RPMI8226 (cell line): ENCODE results near the gene PACS2.
"Not testable (repeated sequence)": the region's sequence is repeated elsewhere in the genome, so short reads cannot be mapped to it uniquely, and the experiment has no call there.

Experiments
- DNase-seq: peaks from one replicate; pipeline ENCODE4 v3.0.0-alpha.2; 2015

Gene PACS2

GRCh38 chr14:105288936-105289335 is 25.6 kb upstream of the PACS2 start:
- DNase-seq: not testable (repeated sequence)

DNA sequence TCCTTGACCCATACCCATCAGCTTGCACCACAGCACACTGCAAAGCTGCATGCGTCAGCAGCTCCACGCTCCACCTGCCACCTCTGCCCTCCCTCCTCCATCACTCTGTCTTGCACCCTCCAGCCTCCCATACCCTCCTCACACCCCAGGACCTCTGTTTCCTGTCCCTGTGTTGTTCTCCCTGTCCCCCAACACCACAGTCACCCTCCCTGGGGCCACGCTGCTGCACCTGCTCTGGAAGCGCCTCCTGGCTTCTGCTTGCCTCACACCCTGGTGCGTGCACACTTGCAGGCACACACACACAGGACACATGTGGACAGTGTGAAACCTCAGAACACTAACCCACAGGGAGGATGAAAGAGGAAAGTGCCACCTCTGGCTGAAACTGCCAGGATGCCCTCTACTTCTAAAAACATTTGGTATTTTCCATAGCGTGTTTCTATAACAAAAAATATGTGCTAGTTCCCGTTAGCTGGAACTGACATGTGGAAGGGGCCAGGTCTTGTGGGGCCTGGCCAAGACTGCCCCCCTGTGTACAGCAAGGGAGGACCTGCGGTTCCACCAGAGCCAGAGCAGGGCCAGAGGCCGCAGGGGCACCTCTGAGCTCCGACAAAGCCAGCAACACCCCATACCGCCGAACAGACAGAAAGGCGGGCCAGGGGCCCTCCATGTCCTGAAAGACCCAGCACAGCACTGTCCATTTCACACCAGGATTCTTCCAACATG is 23.8 kb upstream of the PACS2 start:
- DNase-seq: no peak

DNA sequence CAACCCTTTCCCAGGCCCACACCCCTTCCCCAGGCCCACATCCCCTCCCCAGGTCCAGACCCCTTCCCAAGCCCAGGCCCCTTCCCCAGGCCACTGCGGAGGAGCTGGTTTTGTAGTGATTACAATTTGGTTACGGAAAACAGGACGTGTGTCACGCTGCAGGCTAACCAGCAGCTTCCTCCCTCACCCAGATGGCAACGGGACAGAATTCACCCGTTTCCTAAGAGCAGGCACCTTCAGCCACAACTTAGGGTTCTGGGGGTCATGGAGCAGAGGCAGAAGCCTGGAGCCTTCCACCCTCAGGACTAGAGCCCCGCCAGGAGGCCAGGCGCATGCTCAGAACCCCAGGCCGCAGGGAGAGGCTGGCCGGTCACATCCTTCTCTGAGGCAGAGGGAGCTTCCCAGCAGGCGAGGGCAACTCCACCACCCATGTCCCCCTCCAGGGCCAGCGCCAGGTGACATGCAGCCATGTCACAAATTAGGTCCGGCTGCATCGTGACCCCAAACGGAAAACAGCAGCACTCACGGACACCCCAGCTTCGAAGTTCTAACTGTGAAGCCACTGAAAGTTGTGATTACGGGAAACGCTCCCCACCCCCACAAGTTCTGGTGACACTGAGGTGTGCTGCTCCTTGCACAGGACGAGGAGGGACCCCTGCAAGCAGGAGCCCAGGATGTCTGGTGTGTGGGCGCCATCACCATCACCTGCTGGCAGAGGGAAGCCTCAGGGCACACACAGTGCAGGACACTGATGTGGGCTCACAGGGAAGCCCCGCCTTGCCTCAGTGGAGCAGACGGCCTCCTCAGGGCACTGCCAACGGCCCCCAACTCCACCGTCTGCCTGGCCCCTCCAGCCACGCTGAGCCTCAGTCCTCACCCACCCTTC is 21.5 kb upstream of the PACS2 start:
- no peak for DNase-seq

DNA sequence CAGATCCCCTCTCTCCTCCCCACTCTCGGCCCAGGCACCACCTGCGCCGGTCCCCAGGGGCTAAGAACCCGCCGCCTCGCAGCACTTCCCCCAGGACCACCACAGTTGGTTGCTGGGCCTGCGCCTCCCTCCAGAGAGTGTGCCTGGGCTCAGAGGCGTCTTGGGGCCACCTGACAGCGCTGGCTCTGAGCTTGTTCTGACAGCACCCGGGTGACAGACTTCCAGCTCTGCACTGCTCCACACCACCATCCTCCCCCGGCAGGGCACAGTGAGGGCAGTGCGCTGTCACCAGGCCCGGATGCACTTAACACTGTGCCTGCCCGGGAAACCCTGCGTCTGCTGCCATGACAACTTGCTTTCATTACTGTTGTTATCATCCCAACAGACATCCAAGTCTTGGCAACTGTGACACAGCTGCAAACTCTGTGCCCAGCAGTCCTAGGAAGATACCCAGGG is 20.4 kb upstream of the PACS2 start:
- DNase-seq: no peak

GRCh38 chr14:105297311-105297710 is 17.2 kb upstream of the PACS2 start:
- DNase-seq: not testable (repeated sequence)

GRCh38 chr14:105299654-105300541 is 14.7 kb upstream of the PACS2 start:
- DNase-seq: peak; percentile 32

GRCh38 chr14:105300542-105301102 is 13.9 kb upstream of the PACS2 start, which contains the start of gene BRF1:
TSS of gene BRF1 (minus strand) at chr14:105301001. CDS start at chr14:105300629, 372 bp downstream.
- DNase-seq: peak; percentile 90

- peak; percentile 96 for DNase-seq
Measured at GRCh38 chr14:105301103-105301914, 13.2 kb upstream of the PACS2 start.

- DNase-seq: not testable (repeated sequence)
Measured at GRCh38 chr14:105301915-105302249, 12.7 kb upstream of the PACS2 start.

- DNase-seq: no peak
Measured at GRCh38 chr14:105303949-105304348, 10.6 kb upstream of the PACS2 start.

- no peak for DNase-seq
Measured at GRCh38 chr14:105304565-105304964, 10.0 kb upstream of the PACS2 start.

DNA sequence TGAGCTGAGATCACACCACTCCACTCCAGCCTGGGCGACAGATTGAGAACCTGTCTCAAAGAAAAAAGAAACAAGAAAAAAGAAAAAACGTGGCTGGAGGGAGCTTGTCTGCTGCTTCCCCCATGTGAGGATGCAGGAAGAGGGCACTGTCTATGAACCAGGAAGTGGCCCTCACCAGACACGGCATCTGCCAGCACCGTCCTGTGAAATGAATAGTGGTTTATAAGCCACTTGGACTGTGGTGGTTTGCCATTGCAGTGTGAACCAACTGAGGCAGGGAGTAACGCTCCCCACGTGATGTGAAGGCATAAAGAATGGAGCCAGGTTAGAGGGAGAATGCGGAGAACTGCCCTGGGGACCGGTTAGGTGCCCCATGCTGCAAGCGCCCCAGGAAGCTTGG is 9.2 kb upstream of the PACS2 start:
- no peak for DNase-seq

DNA sequence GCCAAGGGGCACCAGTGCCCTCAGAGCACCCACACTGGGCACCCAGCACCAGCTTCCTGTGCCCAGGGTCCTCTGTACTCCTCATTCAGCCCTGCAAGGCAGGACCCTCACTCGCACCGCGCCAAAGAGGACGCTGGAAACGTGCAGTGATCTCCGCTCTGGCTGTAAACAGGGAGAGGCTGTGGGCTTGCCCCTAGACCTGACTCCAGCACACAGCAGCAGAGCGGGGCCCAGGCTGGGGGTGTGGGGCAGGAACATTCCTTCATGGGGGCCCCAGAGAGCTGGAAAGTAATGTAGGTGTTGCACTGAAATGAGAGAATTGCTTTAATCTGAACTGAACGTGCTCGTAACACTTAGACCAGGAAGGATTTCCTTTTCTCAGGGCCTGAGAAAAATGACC is 8.8 kb upstream of the PACS2 start:
- DNase-seq: no peak

DNA sequence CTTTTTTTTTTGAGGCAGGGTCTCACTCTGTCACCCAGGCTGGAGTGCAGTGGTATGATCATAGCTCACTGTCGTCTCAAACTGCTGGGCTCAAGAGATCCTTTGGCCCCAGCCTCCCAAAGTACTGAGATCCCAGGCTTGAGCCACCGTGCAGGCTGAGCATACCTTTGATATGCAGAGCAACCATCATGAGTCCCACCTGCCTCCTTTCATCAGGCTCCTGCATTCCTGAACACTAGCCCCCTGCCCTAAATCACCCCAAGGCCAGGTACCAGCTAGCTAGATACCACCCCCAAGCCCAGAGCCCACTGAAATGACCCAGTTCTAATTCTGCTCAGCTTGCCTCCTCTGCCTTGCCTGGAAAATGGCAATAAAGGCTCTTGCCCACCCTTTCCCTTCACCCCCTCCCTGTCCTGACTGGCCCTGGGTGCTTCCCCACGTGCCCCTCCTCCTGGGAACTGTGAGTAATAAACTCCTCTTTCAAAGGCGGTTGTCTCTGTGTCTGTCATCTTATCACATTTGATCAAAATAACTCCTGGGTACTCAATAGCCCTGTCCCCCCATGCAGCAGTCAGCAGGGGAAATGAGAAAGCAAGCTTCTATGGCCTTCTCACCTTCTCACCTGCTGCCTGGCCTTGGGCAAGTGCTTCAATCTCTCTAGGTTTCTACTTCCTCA is 7.4 kb upstream of the PACS2 start:
- DNase-seq: no peak

DNA sequence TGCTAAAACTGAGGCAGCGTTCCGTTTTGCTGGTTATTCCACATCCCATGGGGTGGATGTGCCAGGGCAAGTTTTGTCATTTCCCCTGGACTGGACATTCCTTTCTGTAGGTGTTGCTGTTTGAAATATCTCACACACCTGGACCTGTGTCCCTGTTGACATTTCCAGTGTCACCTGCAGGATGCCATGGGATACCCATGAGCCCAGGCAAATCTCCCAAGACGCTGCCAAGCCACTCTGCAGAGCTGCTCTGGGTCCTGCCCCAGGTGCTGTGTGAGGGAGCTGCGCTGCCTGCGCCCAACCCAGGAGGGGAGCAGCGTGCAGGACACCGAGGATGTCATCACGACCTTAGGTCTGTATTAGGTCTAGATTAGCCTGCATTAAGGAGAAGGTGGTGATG is 5.2 kb upstream of the PACS2 start:
- DNase-seq: no peak

DNA sequence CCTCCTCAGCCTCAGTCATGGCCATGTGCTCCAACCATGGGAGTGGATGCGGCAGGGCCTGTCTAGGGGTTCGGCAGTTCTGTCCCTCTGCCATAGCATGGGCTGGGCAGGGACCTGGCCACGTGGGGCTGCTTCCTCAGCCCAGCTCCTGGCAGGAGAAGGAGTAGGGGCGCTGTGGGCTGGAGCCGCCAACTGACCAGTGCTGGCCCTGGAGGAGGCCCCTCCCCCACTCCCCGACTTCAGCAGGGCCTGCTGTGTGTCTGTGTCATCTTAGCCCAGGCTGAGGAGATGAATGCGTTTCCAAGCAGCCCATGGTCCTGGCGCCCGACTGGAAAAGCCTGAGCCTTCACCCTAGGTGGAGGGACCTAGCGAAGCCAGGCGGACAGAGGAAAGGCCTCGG is 2.7 kb upstream of the PACS2 start:
- no peak for DNase-seq

DNA sequence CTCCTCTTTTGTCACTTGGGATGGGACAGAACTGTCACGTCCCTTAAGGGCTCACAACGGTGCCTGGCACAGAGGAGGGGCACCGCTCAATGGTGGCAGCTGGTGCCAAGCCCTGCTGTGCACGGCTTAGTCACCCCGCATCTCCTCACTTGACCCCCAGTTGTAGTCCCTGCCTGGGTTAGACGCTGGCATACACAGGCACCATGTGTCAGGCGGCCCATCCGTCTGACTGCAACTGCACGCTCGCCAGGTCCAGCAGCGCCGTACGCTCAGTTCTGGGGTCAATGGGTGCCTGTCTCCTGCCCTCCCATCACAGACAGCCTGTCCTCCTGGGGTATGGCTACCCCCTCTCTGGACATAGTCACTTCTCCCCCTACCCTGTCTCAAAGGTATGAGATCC is 1.6 kb upstream of the PACS2 start:
- no peak for DNase-seq

GRCh38 chr14:105313381-105314286 is 914 bp upstream of the PACS2 start:
- peak; percentile 50 for DNase-seq

GRCh38 chr14:105315211-105315721 is 718 bp downstream of the PACS2 start:
- DNase-seq: peak; percentile 58
